ENCODE measurements around the gene C7.
"Not testable (repeated sequence)": the region's sequence is repeated elsewhere in the genome, so short reads cannot be mapped to it uniquely, and the experiment has no call there.

The C7 gene

DNA sequence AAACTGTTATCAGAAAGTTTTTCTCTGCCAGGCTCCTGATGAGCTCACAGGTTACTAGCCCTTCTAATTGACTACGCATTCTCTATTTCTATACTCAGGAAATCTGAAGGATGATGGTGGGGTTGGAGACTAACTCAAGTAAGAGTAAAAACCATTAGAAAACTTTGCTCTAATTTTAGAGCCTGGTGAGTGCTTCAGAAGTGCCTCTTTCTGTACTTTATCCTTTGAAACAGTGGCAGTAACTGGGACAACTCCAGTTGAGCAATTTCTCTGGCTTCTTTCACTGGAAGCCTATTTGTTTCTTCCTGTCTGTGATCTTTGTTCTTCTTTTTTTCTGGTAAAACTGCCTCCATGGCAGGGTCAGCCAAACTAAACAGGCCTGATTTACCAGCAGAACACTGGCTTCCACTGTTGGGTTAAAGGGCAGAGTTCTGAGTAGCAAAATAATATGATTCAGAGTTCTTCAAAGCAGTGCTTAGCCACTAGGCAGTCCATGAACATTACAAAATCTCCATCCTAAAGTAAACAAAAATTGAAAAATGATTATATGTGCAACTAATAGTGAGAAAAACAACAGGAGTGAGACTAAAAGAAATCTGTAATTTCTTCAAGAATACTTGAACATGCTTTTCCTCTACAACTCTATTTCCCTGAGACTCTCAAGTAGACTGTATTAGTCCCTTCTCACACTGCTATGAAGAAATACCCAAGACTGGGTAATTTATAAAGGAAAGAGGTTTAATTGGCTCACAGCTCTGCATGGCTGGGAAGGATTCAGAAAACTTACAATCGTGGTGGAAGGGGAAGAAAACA lies 82.1 kb downstream of the C7 start:
- no peak for DNase-seq (ENCODE audit: low read depth)

DNA sequence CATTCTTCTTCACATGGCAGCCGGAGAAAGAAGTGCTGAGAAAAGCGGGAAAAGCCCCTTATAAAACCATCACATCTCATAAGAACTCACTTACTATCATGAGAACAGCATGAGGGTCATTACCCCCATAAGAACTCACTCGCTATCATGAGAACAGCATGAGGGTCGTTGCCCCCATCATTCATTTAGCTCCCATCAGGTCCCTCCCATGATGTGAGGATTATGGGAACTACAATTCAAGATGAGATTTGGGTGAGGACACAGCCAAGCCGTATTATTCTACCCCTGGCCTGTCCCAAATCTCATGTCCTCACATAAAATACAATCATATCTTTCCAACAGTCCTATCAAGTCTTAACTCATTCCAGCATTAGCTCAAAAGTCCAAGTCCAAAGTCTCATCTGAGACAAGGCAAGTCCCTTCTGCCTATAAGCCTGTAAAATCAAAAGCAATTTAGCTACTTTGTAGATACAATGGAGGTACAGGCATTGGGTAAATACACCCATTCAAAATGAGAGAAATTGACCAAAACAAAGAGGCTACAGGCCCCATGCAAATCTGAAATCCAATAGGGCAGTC lies 82.8 kb downstream of the C7 start:
- no peak for DNase-seq (ENCODE audit: low read depth)

GRCh38 chr5:40995801-40996586 lies 86.7 kb downstream of the C7 start:
- no peak for DNase-seq (ENCODE audit: low read depth)

DNA sequence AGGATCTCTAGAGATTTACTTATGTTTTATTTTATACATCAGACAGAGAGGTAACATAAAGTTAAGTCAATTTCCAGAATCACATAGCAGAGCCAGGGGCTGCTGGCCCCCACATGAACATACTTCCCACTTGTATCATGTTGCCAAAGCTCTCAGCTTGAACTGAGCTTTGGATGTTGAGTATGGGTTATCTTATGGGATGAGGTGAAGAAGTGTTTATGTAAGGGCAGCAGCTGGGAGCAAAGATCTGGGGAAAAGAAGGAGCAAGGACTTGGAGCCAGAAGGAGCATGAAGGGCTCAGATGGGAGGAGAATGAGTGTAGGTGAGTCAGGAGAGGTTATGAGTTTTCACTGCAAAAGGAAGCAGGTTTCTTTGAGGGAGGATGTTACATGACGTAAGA lies 89.8 kb downstream of the C7 start:
- DNase-seq (ENCODE audit: low read depth) = no peak

DNA sequence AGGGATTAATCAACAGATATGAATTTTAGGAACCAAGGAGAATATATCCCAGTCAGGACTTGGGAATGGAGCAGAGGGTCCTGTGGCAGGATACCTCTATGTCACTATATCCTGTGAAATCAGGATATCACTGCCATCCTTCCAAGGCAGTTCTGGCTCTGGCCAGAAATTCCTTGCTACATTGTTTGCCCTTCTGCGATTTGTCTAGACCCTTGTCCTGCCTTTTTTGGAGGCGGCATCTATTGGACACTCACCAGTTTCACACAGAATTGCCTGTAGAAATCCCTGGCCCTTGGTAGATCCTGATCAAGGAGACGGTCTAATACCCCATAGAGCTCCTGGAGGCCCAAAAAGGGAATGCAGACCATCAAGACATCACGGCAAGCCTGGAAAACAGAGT lies 90.7 kb downstream of the C7 start:
- no peak for DNase-seq (ENCODE audit: low read depth)

- DNase-seq (ENCODE audit: low read depth) = no peak
Observed at GRCh38 chr5:41003670-41004376, 94.5 kb downstream of the C7 start.

DNA sequence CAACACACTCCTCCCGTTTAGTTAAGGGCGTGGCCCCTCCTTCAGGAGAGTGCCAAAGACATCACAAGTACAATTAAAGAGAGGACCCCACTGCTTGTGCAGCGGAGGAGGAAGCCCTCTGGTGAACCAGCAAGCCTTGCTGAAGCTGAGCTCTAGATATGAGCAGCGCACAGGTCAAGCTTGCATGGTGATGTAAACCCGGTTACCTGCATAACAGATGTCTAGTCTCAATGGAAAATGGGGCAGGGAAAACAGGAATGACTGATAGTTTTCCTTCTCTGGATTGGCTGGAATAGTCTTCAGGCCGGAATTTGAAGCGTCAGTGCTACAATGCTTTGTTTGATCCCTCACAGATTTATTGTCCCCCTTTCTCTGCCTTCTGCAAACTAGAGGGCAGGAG lies 95.6 kb downstream of the C7 start:
- DNase-seq (ENCODE audit: low read depth) = no peak

GRCh38 chr5:41009232-41009631 lies 99.9 kb downstream of the C7 start:
- DNase-seq (ENCODE audit: low read depth) = no peak

DNA sequence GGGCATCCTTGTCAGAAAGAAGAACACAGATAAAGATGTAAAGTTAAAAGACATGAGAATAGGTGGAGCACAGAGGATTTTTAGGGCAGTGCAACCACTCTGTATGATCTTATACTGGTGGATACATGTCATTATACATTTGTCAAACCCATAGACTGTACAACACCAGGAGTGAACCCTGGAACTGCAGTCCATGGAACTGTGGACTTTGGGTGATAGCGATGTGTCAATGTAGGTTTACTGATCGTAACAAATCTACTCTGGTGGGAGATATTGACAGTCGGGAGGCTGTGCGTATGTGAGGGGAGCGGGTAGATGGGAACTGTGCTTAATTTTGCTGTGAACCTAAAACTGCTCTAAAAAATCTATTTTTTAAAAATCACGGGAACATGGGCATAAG lies 101.3 kb downstream of the C7 start:
- DNase-seq (ENCODE audit: low read depth) = no peak

GRCh38 chr5:41012318-41012717 lies 103.0 kb downstream of the C7 start:
- no peak for DNase-seq (ENCODE audit: low read depth)

DNA sequence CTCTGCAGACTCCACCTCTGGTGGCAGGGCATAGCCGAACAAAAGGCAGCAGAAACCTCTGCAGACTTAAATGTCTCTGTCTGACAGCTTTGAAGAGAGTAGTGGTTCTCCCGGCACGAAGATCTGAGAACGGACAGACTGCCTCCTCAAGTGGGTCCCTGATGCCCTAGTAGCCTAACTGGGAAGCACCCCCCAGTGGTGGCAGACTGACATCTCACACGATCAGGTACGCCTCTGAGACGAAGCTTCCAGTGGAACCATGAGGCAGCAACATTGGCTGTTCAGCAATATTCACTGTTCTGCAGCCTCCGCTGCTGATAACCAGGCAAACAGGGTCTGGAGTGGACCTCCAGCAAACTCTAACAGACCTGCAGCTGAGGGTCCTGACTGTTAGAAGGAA lies 113.3 kb downstream of the C7 start:
- not testable (repeated sequence) for DNase-seq (ENCODE audit: low read depth)
